ENCODE results near the gene ABHD5. TPM values are rescaled to one million over a fixed set of nuclear protein-coding genes. Genes with fewer than 3 reads are reported as not detected.

Gene ABHD5
- total RNA-seq, 4 donors from 2014 or later, result 18.6 to 43.7 (median 33.7) TPM

- intact Hi-C loops (cut with DNase I; ENCODE audit: low total_unique reads) (loop anchor here (10.0 kb wide), 1 partner anchor 1111 kb away; the partner anchor contains the start of gene SEC22C), in situ Hi-C loops (cut with MboI; ENCODE audit: low sequenced_read_pairs in 4 of 4) (no loop called here)
- peaks cover 30 to 33% of the 10 kb centered on the region in 2 donors for H3K4me1 ChIP-seq
- H3K27ac ChIP-seq, result peak overlapping the region in 1 of 4 donors; percentile 12
- no peaks in the 10 kb centered on the region for H3K9me3 ChIP-seq
- no peak overlapping the region for H3K4me3 ChIP-seq
- DNase-seq (no peak), ATAC-seq (no peak)
- no peaks in the 10 kb centered on the region for H3K36me3 ChIP-seq
- H3K27me3 ChIP-seq, result no peaks in the 10 kb centered on the region
- TF ChIP-seq POLR2A (IDR thresholded peaks at IDR 0.05) (no peak), CTCF (IDR thresholded peaks at IDR 0.05 in 4 of 5, conservative IDR thresholded peaks at IDR 0.05 in 1 of 5) (no peak)
Measured at GRCh38 chr3:43695443-43695842, 4.7 kb downstream of the ABHD5 start.

GRCh38 chr3:43695863-43696262 is 5.1 kb downstream of the ABHD5 start:
- TF ChIP-seq CTCF (IDR thresholded peaks at IDR 0.05 in 4 of 5, conservative IDR thresholded peaks at IDR 0.05 in 1 of 5) (no peak), POLR2A (IDR thresholded peaks at IDR 0.05) (no peak)
- peak overlapping the region in 1 of 4 donors; percentile 12 for H3K27ac ChIP-seq
- no peak overlapping the region for H3K4me3 ChIP-seq
- H3K27me3 ChIP-seq, result no peaks in the 10 kb centered on the region
- peaks cover 30 to 32% of the 10 kb centered on the region in 2 donors for H3K4me1 ChIP-seq
- H3K36me3 ChIP-seq, result peaks cover 0 to 3% of the 10 kb centered on the region in 2 donors
- H3K9me3 ChIP-seq, result no peaks in the 10 kb centered on the region
- in situ Hi-C loops (cut with MboI; ENCODE audit: low sequenced_read_pairs in 4 of 4) (no loop called here), intact Hi-C loops (cut with DNase I; ENCODE audit: low total_unique reads) (loop anchor here (10.0 kb wide), 1 partner anchor 1111 kb away; the partner anchor contains the start of gene SEC22C)
- no peak for ATAC-seq
- DNase-seq, result no peak

GRCh38 chr3:43696441-43696840 is 5.7 kb downstream of the ABHD5 start:
- in situ Hi-C loops (cut with MboI; ENCODE audit: low sequenced_read_pairs in 4 of 4), result no loop called here
- TF ChIP-seq POLR2A (IDR thresholded peaks at IDR 0.05) (no peak), CTCF (IDR thresholded peaks at IDR 0.05 in 4 of 5, conservative IDR thresholded peaks at IDR 0.05 in 1 of 5) (no peak)
- H3K4me1 ChIP-seq, result peaks cover 30 to 32% of the 10 kb centered on the region in 2 donors

GRCh38 chr3:43696881-43697280 is 6.1 kb downstream of the ABHD5 start:
- Histone ChIP-seq H3K4me3 (no peak overlapping the region), H3K27me3 (no peaks in the 10 kb centered on the region), H3K4me1 (peaks cover 26 to 28% of the 10 kb centered on the region in 2 donors), H3K27ac (no peak overlapping the region), H3K9me3 (no peaks in the 10 kb centered on the region), H3K36me3 (peaks cover 0 to 7% of the 10 kb centered on the region in 2 donors)
- DNase-seq (no peak), ATAC-seq (no peak)
- in situ Hi-C loops (cut with MboI; ENCODE audit: low sequenced_read_pairs in 4 of 4) (no loop called here), intact Hi-C loops (cut with DNase I; ENCODE audit: low total_unique reads) (loop anchor here (10.0 kb wide), 1 partner anchor 1112 kb away; the partner anchor contains the start of gene SEC22C)
- TF ChIP-seq CTCF (IDR thresholded peaks at IDR 0.05 in 4 of 5, conservative IDR thresholded peaks at IDR 0.05 in 1 of 5), result no peak
- no peak for TF ChIP-seq POLR2A (IDR thresholded peaks at IDR 0.05)

More at GRCh38 chr3:43696441-43696840, 5.7 kb downstream of the ABHD5 start:
- no peaks in the 10 kb centered on the region for H3K27me3 ChIP-seq
- peaks cover 0 to 7% of the 10 kb centered on the region in 2 donors for H3K36me3 ChIP-seq
- intact Hi-C loops (cut with DNase I; ENCODE audit: low total_unique reads), result loop anchor here (10.0 kb wide), 1 partner anchor 1112 kb away; the partner anchor contains the start of gene SEC22C
- ATAC-seq, result no peak
- H3K27ac ChIP-seq, result no peak overlapping the region
- no peaks in the 10 kb centered on the region for H3K9me3 ChIP-seq
- no peak overlapping the region for H3K4me3 ChIP-seq
- no peak for DNase-seq
